Activated T-cell treated with anti-CD3 and anti-CD28 coated beads, Interleukin-2, amount 50 U/mL, for 1 hour (primary cell): ENCODE data around the gene COL11A2.

Source experiments
- DNase-seq: peaks from one replicate; pipeline ENCODE4 v3.0.0-alpha.2; 2020

The COL11A2 gene

DNA sequence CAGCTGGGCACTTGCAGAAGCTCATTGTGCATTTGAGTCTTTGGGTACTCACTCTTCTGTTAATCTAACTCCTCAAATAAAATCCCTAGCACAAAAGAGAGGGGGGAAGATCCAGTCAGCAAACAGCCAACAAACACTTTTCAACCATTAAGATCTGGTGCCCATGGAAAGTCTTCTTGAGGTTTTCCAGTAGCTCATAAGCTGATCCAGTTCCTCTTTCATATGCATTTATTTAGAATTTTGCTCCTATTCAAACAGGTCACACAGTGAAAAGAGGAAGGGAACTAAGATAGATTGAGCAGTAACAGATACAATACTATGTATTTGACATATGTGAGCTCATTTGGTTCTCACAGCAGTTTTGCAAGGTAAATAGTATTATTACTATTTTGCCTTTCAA lies 77.9 kb downstream of the COL11A2 start:
- DNase-seq, result no peak

DNA sequence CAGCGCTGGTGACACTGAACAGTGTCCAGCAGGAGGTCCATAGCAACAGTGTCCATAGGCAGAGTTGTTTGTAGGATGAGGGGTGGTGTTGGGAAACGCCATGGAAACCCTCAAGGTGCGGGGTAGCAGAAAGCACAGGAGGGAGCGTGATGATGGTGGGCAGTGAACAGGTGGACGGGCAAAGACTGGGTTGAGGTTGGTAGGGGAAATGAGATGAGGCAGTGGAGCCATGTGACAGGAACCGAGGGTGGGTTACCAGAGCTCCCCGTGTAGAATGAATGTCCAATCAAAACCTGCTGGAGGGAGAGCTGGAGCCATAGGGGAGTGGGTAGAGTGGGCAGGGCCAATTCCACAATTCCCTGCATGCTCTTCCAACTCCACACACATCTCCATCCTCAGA lies 78.5 kb downstream of the COL11A2 start:
- no peak for DNase-seq
